SU-DHL-6 (cell line): Measurements from ENCODE around the gene SLCO3A1.

Experiments
- H2AFZ ChIP-seq: fragments of 200-600 bp; sonication (generic); 2 replicates; pipeline ENCODE4 v1.6.1; 2014; ENCODE audit warnings: low read depth, mild to moderate bottlenecking, moderate library complexity, mixed read lengths, antibody characterized with exemption, low read length; ENCODE audit not compliant: severe bottlenecking
- H3F3A ChIP-seq: fragments of 200-600 bp; shearing (Covaris generic); 2 replicates; pipeline ENCODE4 v1.6.0; 2016; ENCODE audit warnings: antibody characterized with exemption, mild to moderate bottlenecking; ENCODE audit not compliant: insufficient read depth
- H3K27ac ChIP-seq: fragments of 200-600 bp; sonication (generic); 2 replicates; pipeline ENCODE4 v1.5.1; 2016; ENCODE audit warnings: low read depth, mild to moderate bottlenecking, low read length, moderate library complexity, mixed read lengths
- H3K27me3 ChIP-seq: fragments of 200-600 bp; sonication (generic), shearing (Covaris generic); 2 replicates; pipeline ENCODE4 v1.6.0; 2014; ENCODE audit warnings: mild to moderate bottlenecking, low read length
- H3K36me3 ChIP-seq: fragments of 200-600 bp; sonication (generic); 2 replicates; pipeline ENCODE4 v1.6.1; 2014; ENCODE audit warnings: mild to moderate bottlenecking, low read length, mixed read lengths
- H3K4me2 ChIP-seq: fragments of 300-600, 200-600 bp; shearing (Covaris generic), sonication (generic); 2 replicates; pipeline ENCODE4 v1.6.0; 2014; ENCODE audit warnings: low read length, low read depth, mild to moderate bottlenecking; ENCODE audit not compliant: poor library complexity, severe bottlenecking
- H3K4me3 ChIP-seq: fragments of 200-600 bp; sonication (generic); 2 replicates; pipeline ENCODE4 v1.5.1; 2014; ENCODE audit warnings: antibody characterized with exemption, low read length, mild to moderate bottlenecking, mixed read lengths; ENCODE audit not compliant: insufficient read depth, poor library complexity, severe bottlenecking
- H3K79me2 ChIP-seq: fragments of 200-600 bp; sonication (generic); 2 replicates; pipeline ENCODE4 v1.6.1; 2014; ENCODE audit warnings: mild to moderate bottlenecking, low read length, moderate library complexity; ENCODE audit not compliant: insufficient read depth
- H3K9ac ChIP-seq: fragments of 200-600 bp; sonication (generic); 2 replicates; pipeline ENCODE4 v1.7.0; 2014; ENCODE audit warnings: mild to moderate bottlenecking, low read length
- H3K9me2 ChIP-seq: fragments of 200-600 bp; sonication (generic); replicated peaks from 2 replicates; pipeline ENCODE4 v1.6.1; 2014; ENCODE audit warnings: low read length; ENCODE audit not compliant: insufficient read depth
- H3K9me3 ChIP-seq: fragments of 200-600 bp; sonication (generic); 2 replicates; pipeline ENCODE4 v1.6.1; 2014; ENCODE audit warnings: low read length, mixed read lengths; ENCODE audit not compliant: insufficient read depth
- H4K20me1 ChIP-seq: fragments of 200-600 bp; sonication (generic); 2 replicates; pipeline ENCODE4 v1.6.1; 2014; ENCODE audit warnings: low read depth, mild to moderate bottlenecking, antibody characterized with exemption, low read length, moderate library complexity, mixed read lengths
- EZH2phosphoT487 ChIP-seq: fragments of 200-600 bp; sonication (generic), shearing (Covaris generic); conservative IDR thresholded peaks from 2 replicates; pipeline ENCODE4 v1.6.1; 2018; ENCODE audit warnings: mild to moderate bottlenecking, antibody characterized with exemption, low read length, moderate library complexity, mixed read lengths
- TF ChIP-seq, protein P1 (sequence below): fragments of 200-600 bp; sonication (generic); IDR thresholded peaks from one replicate; pipeline ENCODE4 v1.5.1; 2017; ENCODE audit warnings: antibody characterized with exemption, mild to moderate bottlenecking, low read length, moderate library complexity; ENCODE audit not compliant: insufficient read depth, poor library complexity, severe bottlenecking

SLCO3A1 gene

DNA sequence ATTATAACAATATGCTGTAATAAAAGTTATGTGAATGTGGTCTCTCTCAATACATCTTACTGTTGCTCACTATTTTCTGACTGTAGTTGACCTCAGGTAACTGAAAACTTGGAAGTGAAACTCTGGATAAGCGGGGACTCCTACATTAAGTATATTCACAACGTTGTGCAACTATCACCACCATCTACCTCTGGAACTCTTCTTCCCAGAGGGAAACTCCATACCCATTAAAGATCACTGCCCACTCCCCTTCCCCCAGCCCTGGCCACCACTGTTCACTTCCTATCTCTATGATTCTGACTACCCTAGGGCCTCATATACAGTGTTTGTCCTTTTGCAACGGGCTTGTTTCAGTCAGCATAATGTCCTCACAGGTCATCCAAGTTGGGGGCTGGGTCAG is 20.7 kb downstream of the SLCO3A1 start:
- Histone ChIP-seq H3K79me2 (no peaks in the 10 kb centered on the region), H3F3A (no peaks in the 10 kb centered on the region), H2AFZ (no peak overlapping the region), H3K9me3 (no peaks in the 10 kb centered on the region), H3K27ac (no peak overlapping the region), H4K20me1 (peaks cover 3% of the 10 kb centered on the region; the same call in 1 of the 2 replicates), H3K4me2 (no peak overlapping the region), H3K27me3 (no peaks in the 10 kb centered on the region), H3K9me2 (no peaks in the 10 kb centered on the region), H3K36me3 (no peaks in the 10 kb centered on the region), H3K9ac (no peak overlapping the region), H3K4me3 (no peak overlapping the region)
- TF ChIP-seq, protein P1, sequence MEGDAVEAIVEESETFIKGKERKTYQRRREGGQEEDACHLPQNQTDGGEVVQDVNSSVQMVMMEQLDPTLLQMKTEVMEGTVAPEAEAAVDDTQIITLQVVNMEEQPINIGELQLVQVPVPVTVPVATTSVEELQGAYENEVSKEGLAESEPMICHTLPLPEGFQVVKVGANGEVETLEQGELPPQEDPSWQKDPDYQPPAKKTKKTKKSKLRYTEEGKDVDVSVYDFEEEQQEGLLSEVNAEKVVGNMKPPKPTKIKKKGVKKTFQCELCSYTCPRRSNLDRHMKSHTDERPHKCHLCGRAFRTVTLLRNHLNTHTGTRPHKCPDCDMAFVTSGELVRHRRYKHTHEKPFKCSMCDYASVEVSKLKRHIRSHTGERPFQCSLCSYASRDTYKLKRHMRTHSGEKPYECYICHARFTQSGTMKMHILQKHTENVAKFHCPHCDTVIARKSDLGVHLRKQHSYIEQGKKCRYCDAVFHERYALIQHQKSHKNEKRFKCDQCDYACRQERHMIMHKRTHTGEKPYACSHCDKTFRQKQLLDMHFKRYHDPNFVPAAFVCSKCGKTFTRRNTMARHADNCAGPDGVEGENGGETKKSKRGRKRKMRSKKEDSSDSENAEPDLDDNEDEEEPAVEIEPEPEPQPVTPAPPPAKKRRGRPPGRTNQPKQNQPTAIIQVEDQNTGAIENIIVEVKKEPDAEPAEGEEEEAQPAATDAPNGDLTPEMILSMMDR, result no peak
- TF ChIP-seq EZH2phosphoT487, result no peak

DNA sequence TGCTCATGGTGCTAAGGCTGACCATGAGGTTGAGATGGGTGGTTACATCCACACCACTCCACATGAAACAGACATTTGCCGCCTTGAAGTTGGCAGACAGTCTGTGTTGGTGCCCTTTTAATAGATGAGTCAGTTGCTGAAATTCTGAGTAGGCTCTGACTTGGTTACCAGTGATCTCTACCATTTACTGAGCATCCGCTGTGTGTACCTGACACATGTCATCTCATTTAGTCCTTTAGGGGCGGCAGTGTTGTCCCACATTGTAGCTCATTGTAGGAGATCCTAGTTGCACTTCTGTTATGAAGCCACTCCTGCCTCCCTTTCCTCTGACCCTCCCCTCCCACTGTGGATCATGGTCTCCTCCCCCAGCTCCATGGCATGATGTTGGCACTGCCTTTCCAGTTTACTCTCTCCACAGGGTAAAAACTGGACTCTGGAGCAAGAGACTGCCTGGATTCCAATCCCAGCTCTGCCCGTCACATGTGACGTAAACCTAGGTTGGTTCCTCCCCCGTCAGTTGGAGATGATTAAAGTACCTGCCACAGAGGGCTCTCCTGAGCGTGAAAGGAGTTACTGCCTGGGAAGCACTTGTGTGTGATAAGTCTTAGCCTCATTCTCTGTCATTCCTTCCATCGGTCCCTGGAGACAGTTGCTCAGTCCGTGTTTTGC is 21.6 kb downstream of the SLCO3A1 start:
- no peak overlapping the region for H3K4me3 ChIP-seq
- no peaks in the 10 kb centered on the region for H3K9me3 ChIP-seq
- no peak overlapping the region for H2AFZ ChIP-seq
- H3K9ac ChIP-seq, result no peak overlapping the region
- peaks cover 3% of the 10 kb centered on the region for H4K20me1 ChIP-seq
- H3K36me3 ChIP-seq, result no peaks in the 10 kb centered on the region
- H3K27me3 ChIP-seq, result no peaks in the 10 kb centered on the region
- TF ChIP-seq, protein P1, result no peak
- no peak for TF ChIP-seq EZH2phosphoT487
- H3F3A ChIP-seq, result no peaks in the 10 kb centered on the region
- H3K79me2 ChIP-seq, result no peaks in the 10 kb centered on the region
- no peaks in the 10 kb centered on the region for H3K9me2 ChIP-seq
- H3K4me2 ChIP-seq, result no peak overlapping the region
- no peak overlapping the region for H3K27ac ChIP-seq

DNA sequence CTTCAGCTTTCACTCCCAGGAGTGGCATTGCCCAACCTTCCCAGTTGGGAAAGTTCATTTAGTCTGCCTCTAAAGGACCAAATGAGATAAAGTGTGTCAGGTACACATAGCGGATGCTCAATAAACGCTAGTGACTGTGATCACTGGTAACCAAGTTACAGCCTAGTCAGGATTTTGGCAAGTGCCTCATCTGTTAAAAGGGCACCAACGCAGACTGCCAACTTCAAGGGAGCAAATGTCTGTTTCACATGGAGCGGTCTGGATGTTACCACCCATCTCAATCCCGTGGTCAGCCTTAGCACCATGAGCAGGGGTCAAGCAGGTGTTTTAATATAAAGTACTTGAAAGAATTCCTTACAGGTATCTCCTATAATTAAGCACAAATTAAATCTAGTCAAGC is 22.7 kb downstream of the SLCO3A1 start:
- Histone ChIP-seq H3K36me3 (no peaks in the 10 kb centered on the region), H3K79me2 (no peaks in the 10 kb centered on the region)
- no peak for TF ChIP-seq EZH2phosphoT487
- TF ChIP-seq, protein P1, result no peak

More for the DNA sequence above, 22.7 kb downstream of the SLCO3A1 start:
- Histone ChIP-seq H3K27ac (no peak overlapping the region), H2AFZ (no peak overlapping the region), H4K20me1 (no peaks in the 10 kb centered on the region; the same call in none of the 2 replicates), H3K9me3 (no peaks in the 10 kb centered on the region), H3K4me3 (no peak overlapping the region), H3K27me3 (no peaks in the 10 kb centered on the region), H3K9ac (no peak overlapping the region), H3F3A (no peaks in the 10 kb centered on the region), H3K4me2 (no peak overlapping the region), H3K9me2 (no peaks in the 10 kb centered on the region)
